Hippocampal formation (tissue), 2 donors: ENCODE results near the gene EGLN2.
"Not testable (repeated sequence)": the region's sequence is repeated elsewhere in the genome, so short reads cannot be mapped to it uniquely, and the experiment has no call there.

Source experiments
- DNase-seq, 2 donors: peaks; one replicate each; lab custom pipeline; 2025; lab: John Stamatoyannopoulos, UW

Gene EGLN2

DNA sequence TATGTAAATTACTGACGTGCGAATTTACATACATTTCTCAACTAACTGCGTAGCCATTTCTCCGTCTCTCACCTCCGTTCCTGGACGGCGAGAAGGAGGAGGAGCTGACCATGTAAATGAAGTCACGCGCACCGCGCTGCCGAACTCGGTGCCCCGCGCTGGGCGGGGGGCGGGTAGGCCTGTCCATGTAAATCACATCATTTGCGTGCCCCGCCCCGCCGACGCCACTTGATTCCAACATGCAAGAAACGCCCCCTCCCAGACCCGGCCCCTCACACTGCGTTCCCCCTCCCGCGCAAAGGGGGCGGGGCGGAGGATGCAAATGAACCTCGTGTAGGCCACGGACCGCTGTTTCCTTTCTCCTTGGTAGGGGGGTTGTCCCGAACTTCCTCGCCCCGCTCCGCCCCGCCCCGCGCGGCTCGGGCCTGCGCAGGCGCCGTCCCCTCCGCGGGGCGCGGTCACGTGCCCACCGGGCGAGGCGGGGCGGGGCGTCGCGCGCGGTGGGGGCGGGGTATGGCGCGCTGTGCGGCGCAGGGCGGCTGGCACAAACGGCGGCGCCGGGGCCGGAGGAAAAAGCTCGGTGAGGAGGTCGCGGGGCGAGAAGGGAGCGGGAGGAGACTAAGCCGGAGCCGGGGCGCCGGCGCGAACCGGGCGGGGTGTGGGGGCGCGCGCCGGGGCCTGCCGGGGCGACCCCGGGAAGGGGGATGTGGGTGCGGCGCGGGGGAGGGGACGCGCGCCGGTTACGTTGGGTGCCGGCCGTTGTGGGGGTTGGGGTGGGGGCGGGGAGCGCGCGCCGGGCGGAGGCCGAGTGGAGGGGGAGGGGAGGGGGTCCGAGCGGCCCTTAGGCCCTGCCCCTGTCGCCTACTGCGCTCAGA is at the start of gene EGLN2:
TSS of gene EGLN2 (plus strand) at position 509 of the 875 bp plus-strand sequence. CDS start 1,382 bp downstream, outside the sequence.
- peak; percentile 98 to 99 for DNase-seq

DNA sequence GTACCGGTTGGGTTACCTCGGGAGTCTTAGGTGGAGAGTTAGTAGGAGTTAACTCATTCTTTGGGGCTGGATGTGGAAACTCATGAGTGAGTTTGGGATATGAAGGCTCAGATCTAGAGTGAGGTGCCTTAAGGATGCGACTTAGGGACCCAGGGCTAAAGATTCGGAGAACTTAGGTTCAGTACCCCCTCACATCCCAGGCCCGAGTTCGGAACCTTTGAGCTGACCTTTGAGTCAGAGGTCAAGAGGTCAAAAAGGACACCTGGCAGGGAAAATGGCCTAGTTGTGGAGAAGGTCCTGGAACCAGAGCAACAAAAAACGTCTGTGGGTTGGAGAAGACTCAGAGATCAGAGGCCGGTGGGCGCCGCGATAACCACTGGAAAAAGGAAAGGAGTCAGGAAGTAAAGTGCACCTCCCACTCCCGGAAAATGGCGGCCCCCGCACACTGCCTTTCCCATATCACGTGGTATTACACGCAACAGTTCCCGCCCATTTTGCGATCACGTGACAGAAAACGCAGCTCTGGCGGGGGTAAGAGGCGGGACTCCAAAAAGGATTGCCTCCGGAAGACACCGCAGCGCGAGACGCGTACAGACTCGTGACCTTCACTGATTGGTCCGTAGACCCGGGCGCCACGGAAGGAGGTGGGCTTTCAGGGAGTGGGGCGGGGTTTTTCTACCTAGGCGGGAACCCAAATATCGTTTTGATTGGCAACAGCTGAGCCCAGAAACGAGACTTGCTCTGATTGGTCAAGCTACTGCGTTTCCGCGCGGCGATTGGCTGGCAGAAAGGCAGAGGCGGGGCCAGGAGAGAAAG is 48.7 kb upstream of the EGLN2 start, which contains the start of gene ACTMAP:
TSS of gene ACTMAP (minus strand) at position 420 of the 816 bp plus-strand sequence. CDS start 674 bp downstream, outside the sequence.
- DNase-seq: peak; percentile 99 to 100

DNA sequence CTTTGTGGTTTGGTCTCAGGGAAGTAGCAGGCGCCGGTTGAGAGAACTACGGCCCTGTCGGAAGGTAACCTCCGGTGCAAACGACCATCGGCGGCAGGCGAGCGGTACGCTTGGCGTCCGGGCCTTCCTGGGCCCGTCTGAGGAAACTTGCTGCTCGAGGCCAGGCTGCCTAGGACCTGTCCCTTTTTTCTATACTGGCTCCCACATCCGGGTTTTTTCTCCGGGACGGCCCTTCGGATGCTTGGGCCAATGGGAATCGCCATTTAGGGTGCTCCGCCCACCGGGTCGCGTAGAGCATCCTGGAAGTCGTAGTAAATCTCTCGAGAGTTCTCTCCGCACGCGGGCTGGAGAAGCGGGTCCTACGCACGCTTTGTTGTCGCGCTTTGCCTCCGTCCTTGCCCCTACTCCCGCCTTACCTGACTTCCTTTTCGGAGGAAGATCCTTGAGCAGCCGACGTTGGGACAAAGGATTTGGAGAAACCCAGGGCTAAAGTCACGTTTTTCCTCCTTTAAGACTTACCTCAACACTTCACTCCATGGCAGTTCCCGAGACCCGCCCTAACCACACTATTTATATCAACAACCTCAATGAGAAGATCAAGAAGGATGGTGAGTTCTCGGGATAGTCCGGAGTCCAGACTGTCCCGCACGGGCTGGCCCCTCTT is 48.0 kb upstream of the EGLN2 start, which contains the start of gene SNRPA:
TSS of gene SNRPA (plus strand) at position 330 of the 664 bp plus-strand sequence. CDS start at position 536, 206 bp downstream.
- DNase-seq: peak; percentile 96 to 99

DNA sequence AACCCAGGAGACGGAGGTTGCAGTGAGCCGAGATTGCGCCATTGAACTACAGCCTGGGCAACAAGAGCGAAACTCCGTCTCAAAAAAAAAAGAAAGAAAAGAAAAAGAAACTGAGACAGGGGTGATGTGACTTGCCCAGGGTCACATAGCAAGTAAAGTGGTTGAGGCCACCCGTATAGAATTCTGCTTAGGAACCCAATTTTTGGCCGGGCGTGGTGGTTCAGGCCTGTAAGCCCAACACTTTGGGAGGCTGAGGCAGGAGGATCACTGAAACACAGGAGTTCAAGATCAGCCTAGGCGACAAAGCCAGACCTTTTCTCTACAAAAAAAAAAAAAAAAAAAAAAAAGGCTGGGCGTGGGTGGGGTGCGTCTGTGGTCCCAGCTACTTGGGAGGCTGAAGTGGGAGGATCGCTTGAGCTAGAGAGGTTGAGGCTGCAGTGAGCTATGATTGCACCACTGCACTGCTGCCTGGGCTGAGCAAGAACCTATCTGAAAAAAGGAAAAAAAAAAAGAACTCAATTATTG is 46.7 kb upstream of the EGLN2 start:
- no peak for DNase-seq

DNA sequence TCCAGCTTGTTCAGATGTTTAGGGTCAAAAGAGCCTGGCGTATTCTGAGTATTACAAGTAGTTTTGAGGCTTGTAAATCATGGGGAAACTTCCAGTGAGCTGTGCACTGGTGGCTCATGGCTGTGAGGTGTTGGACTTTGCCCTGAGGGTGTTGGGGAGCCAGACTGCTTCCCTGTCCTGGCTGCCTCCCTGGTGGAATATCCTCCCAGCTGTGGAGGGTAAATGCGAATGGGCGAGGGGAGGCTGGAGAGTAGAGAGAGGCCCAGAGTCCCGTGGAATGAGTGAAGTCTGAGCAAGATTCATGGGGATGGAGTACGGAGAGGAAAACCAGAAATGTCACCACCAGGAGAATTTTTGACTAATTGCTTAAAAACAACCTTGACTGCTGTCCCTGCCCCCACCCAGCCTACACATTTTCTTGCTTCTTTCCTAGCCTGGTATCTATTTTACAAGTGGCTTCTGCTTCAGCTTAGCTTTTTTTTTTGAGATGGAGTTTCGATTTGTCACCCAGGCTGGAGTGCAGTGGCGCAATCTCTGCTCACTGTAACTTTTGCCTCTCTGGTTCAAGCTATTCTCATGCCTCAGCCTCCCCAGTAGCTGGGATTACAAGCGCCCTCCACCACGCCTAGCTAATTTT is 44.3 kb upstream of the EGLN2 start:
- DNase-seq: no peak

DNA sequence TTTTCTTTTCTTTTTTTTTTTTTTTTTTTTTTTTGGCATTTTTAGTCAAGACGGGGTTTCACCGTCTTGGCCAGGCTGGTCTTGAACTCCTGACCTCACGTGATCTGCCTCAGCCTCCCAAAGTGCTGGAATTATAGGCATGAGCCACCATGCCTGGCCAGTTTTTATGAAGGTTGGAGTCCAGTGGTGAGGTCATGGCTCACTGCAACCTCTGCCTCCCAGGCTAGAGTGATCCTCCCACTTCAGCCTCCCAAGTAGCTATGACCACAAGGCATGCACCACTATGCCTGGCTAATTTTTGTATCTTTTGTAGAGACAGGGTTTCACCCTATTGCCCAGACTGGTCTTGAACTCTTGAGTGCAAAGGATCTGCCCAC is 43.8 kb upstream of the EGLN2 start:
- no peak for DNase-seq

DNA sequence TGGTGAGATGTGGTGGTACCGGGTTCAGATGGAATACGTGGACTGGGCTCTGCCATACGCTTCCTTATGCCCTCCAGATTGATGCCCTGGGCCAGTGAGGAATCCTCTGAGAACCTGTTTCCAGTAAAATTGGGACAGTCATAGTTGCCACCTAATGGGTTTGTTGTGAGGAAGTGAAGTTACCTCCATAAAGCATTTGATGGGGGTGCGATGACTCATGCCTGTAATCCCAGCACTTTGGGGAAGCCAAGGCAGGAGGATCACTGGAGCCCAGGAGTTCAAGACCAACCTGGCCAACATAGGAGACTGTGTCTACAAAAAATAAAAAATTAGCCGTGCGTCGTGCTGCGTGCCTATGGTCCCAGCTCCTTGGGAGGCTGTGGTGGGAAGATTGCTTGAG is 43.2 kb upstream of the EGLN2 start:
- DNase-seq: no peak

DNA sequence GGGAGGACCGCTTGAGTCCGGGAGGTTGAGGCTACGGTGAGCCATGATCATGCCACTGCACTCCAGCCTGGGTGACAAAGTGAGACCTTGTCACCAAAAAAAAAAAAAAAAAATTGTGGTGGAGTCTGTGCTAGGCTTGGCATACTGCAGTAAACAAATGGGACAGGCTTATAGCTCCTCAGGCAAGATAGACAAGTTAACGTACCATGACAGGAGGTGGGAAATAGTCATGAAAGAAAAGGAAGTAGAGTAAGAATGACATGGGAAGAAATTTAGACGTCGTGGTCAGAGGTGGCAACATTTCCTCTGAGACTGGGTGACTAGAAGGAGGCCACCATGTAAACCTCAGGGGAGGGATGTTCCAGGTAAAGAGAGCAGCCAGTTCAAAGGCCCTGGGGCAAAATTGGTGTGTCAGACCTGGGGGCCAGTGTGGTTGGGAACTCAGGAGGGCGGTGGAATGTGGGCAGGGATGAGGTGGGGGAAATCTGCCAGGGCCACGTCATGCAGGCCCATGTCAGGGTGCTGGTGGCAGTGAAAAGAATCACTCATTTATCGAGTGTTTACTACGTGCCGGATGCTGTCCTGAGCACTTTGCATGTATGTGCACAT is 42.4 kb upstream of the EGLN2 start:
- no peak for DNase-seq

DNA sequence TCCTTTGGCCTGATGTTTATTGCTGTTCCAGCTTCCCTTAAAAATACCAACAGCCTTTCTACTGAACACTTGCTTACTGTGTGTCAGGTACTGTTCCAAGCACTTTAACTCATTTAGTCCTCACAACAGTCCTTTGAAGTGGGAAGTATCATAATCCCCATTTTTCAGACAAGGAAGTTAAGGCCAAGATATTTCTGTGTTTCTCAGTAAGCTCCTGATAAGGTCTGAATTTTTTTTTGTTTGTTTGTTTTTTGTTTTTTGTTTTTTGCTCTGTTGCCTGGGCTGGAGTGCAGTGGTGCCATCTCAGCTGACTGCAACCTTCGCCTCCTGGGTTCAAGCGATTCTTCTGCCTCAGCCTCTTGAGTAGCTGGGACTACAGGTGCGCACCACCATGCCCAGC is 40.5 kb upstream of the EGLN2 start:
- DNase-seq: no peak

DNA sequence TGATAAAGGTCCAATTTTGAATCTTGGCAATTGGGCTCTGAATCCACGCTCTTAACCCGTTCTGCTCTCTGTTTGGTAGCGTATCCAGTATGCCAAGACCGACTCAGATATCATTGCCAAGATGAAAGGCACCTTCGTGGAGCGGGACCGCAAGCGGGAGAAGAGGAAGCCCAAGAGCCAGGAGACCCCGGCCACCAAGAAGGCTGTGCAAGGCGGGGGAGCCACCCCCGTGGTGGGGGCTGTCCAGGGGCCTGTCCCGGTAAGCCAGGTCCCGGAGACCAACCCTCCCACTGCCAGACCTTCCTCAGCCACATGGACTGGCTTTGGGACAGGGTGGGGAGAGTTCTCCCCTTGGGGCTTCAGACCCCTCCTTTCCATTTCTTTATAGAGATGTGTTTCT is 39.6 kb upstream of the EGLN2 start:
- no peak for DNase-seq

DNA sequence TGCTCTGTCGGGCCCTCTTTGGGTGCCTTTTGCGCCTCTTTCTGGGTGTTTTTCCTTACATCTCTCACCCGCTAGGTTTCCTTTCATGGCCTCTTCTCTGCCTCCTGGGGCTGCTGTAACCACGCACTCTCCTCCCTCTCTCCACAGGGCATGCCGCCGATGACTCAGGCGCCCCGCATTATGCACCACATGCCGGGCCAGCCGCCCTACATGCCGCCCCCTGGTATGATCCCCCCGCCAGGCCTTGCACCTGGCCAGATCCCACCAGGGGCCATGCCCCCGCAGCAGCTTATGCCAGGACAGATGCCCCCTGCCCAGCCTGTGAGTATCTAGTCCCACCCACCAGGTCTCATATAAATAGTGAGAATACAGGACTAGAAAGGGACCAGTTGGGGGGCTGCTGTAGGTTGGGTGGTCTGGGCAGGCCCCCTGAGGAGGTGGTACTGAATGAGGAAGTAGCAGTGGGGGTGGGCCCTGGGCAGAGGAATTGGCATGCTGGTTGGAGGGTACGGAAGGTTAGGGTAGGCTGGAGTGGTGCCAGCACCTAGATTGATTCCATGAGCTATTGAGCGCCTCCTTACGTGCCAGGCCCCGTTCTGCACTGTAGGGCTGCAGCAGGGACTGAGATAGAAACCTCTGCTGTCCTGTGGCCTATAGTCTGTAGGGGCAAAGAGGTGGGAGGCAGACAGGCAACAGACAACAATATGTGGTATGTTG is 36.1 kb upstream of the EGLN2 start:
- no peak for DNase-seq

DNA sequence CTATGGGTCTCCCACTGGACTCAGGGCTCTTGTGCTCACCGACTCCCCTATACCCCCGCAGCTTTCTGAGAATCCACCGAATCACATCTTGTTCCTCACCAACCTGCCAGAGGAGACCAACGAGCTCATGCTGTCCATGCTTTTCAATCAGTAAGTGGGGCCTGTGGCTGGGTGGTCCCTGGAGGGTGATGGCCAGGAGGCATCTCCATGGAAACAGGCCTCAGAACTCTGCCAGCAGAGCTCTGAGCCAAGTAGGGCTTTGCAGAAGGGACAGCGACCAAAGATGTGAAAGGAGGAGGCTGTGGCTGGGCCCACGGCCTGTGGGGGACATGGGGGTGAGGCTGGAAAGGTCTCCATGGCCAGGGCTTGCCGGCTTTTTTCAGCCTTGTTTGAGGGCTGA is 35.5 kb upstream of the EGLN2 start:
- DNase-seq: no peak

DNA sequence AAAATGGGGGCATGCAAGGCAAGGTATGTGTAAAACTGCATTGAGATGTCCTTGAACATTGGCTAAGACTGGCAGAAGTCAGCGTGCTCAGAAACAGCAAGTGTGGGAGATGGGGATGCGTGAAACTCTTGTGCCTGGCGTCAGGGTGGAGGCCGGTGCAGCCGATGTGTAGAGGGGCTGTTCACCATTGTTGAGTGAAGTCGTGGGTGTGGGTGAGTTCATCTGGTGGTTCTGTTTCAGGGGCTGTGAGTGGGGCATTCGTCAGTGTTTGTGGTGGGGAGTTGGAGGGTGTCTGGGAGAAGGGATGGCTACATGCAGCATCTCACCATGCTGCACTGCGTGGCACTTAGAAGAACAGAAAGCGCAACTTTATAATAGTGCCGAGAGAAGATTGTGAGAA is 35.0 kb upstream of the EGLN2 start:
- DNase-seq: no peak

DNA sequence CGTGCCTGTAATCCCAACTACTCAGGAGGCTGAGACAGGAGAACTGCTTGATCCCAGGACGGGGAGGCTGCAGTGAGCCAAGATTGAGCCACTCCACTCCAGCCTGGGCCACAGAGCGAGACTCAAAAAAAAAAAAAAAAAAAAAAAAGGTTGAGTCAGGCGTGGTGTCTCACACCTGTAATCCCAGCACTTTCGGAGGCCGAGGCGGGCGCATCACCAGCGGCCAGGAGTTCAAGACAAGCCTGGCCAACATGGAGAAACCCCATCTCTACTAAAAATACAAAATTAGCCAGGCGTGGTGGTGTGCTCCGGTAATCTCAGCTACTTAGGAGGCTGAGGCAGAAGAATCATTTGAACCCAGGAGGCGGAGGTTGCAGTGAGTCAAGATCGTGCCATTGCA is 32.6 kb upstream of the EGLN2 start:
- DNase-seq: not testable (repeated sequence)

DNA sequence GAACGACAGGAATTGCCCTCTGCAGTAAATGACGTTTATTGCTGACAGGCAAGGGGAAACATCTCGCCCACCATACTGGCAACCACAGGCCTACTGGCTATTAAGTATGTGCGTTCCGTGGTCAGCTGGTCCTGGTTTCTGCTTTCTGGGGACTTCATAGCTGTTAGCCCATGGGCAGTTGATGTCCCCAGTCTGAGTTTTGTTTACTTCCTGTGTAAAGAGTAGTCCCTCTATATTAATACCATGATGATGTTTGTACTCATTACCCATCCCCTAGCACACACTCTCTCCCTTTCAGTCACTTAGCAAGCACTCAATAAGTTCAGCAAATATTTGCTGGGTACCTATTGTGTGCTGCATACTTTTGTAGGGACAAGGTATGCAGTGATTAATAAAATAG is 30.1 kb upstream of the EGLN2 start:
- no peak for DNase-seq

DNA sequence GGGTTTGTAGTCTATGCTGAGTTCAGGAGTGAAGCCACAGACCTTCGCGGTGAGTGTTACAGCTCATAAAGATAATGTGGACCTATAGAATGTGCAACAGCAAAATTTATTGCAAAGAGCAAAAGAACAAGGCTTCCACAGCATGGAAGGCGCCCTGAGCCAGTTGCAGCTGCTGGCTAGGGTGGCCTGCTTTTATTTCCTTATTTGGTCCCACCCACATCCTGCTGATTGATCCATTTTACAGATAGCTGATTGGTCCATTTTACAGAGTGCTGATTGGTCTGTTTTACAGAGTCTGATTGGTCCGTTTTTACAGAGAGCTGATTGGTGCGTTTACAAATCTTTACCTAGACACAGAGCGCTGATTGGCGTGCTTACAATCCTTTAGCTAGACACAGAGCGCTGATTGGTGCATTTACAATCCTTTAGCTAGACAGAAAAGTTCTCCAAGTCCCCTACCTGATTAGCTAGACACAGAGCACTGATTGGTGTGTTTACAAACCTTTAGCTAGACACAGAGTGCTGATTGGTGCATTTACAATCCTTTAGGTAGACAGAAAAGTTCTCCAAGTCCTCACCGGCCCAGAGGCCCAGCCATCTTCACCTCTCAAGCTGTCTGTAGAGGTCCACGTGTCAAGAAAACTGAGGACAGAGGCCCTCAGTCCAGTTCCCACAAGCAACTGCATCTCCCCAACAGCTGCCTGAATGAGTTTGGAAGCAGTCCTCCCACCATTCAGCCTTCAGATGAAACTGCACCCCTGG is 27.7 kb upstream of the EGLN2 start:
- DNase-seq: not testable (repeated sequence)

DNA sequence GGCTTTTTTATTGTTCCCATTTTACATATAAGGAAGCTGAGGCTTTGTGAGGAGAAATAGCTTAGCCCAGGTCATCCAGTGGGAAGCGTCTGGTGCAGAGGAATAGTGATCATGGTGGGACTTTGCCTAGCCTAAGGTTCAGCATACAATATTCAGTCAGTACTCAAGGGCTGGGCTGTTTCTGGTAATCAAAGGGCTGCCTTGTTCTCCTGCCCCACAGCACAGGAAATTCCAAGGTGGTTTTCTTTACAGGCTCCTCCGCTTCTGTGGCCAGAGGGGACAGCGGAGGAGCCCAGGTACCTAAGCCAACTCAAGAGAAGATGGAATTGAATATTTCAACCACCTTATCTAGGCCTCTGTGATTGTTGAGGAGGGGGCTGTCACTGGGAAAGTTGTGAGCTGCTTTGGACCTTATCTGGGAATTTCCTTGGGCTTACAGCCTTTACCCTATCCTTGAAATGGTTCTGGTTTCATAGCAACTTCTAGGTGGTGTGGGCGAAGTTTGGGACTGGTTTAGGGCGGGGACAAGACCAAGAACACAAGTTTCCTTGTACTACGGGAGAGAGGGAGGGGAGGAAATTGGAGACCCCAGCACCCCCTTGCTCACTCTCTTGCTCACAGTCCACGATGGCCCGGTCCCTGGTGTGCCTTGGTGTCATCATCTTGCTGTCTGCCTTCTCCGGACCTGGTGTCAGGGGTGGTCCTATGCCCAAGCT is 23.9 kb upstream of the EGLN2 start, which contains the start of gene MIA:
TSS of gene MIA (plus strand) at position 606 of the 716 bp plus-strand sequence. CDS start at position 628, 22 bp downstream.
- DNase-seq: no peak

DNA sequence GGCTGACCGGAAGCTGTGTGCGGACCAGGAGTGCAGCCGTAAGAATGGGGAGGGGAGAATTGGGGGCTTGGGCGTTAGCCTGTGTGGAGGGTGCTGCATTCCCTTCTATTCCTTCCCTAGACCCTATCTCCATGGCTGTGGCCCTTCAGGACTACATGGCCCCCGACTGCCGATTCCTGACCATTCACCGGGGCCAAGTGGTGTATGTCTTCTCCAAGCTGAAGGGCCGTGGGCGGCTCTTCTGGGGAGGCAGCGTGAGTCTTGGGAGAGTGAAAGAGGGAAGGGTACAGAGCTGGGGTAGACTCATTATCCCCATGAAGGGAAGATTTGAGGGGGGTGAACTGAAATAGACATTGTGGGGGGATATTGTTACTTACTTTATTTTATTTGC is 23.4 kb upstream of the EGLN2 start:
- no peak for DNase-seq

DNA sequence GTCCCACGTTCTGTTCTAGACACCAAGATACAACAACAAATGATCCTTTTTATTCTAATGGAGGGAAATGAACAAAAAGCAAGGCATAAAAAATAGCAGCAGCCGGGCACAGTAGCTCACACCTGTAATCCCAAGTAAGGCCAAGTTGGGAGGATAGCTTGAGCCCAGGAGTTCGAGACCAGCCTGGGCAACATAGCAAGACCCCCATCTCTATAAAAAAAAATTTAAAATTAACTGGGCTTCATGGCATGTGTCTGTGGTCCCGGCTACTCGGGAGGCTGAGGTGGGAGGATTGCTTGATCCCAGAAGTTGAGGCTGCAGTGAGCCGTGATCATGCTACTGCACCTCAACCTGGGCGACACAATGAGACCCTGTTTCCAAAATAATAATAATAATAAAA is 22.6 kb upstream of the EGLN2 start:
- DNase-seq: no peak
